WTC11 (cell line): ENCODE results near the gene RPIA. TPM values are rescaled to one million over a fixed set of nuclear protein-coding genes. Genes with fewer than 3 reads are reported as not detected.

ENCODE experiments used
- ATAC-seq: fragments of 200-7000 bp; cut with Tn5 transposase; 2 replicates; pipeline ENCODE4 v1.10.0; 2021; ENCODE audit warnings: mild to moderate bottlenecking, moderate library complexity
- CTCF ChIA-PET: fragments of 300-600 bp; sonication (Branson Sonifier 250); formaldehyde crosslinking; loops from one replicate; lab custom pipeline; 2021; ENCODE audit warnings: antibody characterized with exemption; lab: Charles Lee
- POLR2A ChIA-PET: fragments of 350-600 bp; sonication (Branson Sonifier 250); formaldehyde crosslinking; loops from one replicate; lab custom pipeline; 2021; ENCODE audit warnings: antibody characterized with exemption; lab: Charles Lee
- DNase-seq: peaks from one replicate; pipeline ENCODE4 v3.0.0; 2021; ENCODE audit warnings: low spot score
- H3K27ac Mint-ChIP-seq: 2 replicates; pipeline ENCODE4 v1.8.0; 2021; ENCODE audit warnings: mixed read lengths
- H3K27me3 Mint-ChIP-seq: 2 replicates; pipeline ENCODE4 v1.8.0; 2021; ENCODE audit warnings: low read depth, mild to moderate bottlenecking, moderate library complexity, mixed read lengths
- H3K36me3 Mint-ChIP-seq: 2 replicates; pipeline ENCODE4 v1.8.0; 2021; ENCODE audit warnings: mixed read lengths
- H3K4me1 Mint-ChIP-seq: 2 replicates; pipeline ENCODE4 v1.8.0; 2022; ENCODE audit warnings: mixed read lengths
- H3K4me3 Mint-ChIP-seq: 2 replicates; pipeline ENCODE4 v1.8.0; 2021; ENCODE audit warnings: mild to moderate bottlenecking, moderate library complexity, mixed read lengths
- H3K9me3 Mint-ChIP-seq: 2 replicates; pipeline ENCODE4 v1.8.0; 2021; ENCODE audit warnings: mixed read lengths
- ATF6 ChIP-seq: sonication (generic); formaldehyde crosslinking; IDR thresholded peaks from 2 replicates; pipeline ENCODE4 v1.8.1; 2023; ENCODE audit warnings: mild to moderate bottlenecking, missing genetic modification reagents
- FOXP1 ChIP-seq: sonication (generic); formaldehyde crosslinking; IDR thresholded peaks from 2 replicates; pipeline ENCODE4 v1.8.0; 2022; ENCODE audit warnings: missing genetic modification reagents, mild to moderate bottlenecking, moderate library complexity, borderline replicate concordance
- HMGXB4 ChIP-seq: sonication (generic); formaldehyde crosslinking; IDR thresholded peaks from 2 replicates; pipeline ENCODE4 v1.8.1; 2023; ENCODE audit warnings: mild to moderate bottlenecking, moderate library complexity, missing genetic modification reagents
- JUN ChIP-seq: sonication (generic); formaldehyde crosslinking; IDR thresholded peaks from 2 replicates; pipeline ENCODE4 v1.8.0; 2023; ENCODE audit warnings: mild to moderate bottlenecking, missing genetic modification reagents
- NFYB ChIP-seq: sonication (generic); formaldehyde crosslinking; conservative IDR thresholded peaks from 2 replicates; pipeline ENCODE4 v1.8.0; 2022; ENCODE audit warnings: low read depth, missing genetic modification reagents
- SP1 ChIP-seq: sonication (generic); formaldehyde crosslinking; conservative IDR thresholded peaks from 2 replicates; pipeline ENCODE4 v1.8.1; 2022; ENCODE audit warnings: missing genetic modification reagents
- ZNF138 ChIP-seq: sonication (generic); formaldehyde crosslinking; conservative IDR thresholded peaks from 2 replicates; pipeline ENCODE4 v1.8.1; 2022; ENCODE audit warnings: mild to moderate bottlenecking, moderate library complexity, missing genetic modification reagents
- ZNF219 ChIP-seq: sonication (generic); formaldehyde crosslinking; IDR thresholded peaks from 2 replicates; pipeline ENCODE4 v1.8.0; 2023; ENCODE audit warnings: missing genetic modification reagents, mild to moderate bottlenecking, borderline replicate concordance
- ZNF317 ChIP-seq: sonication (generic); formaldehyde crosslinking; IDR thresholded peaks from 2 replicates; pipeline ENCODE4 v1.8.1; 2023; ENCODE audit warnings: low read depth, mild to moderate bottlenecking, moderate library complexity, missing genetic modification reagents, borderline replicate concordance
- ZNF423 ChIP-seq: fragments of 250-450 bp; sonication (Bioruptor Pico); IDR thresholded peaks from 2 replicates; pipeline ENCODE4 v2.1.2; 2022; ENCODE audit warnings: mild to moderate bottlenecking, moderate library complexity
- total RNA-seq: library from RNA; stranded (reverse); gene quantifications from 3 replicates; pipeline ENCODE4 v1.2.3, GENCODE V29; 2021
- TF ChIP-seq, protein P1 (sequence below): sonication (generic); formaldehyde crosslinking; IDR thresholded peaks from 2 replicates; pipeline ENCODE4 v1.8.1; 2023; ENCODE audit warnings: mild to moderate bottlenecking, missing genetic modification reagents, moderate library complexity
- TF ChIP-seq, protein P2 (sequence below): sonication (generic); formaldehyde crosslinking; IDR thresholded peaks from 2 replicates; pipeline ENCODE4 v1.8.0; 2022; ENCODE audit warnings: mild to moderate bottlenecking, missing genetic modification reagents
- TF ChIP-seq, protein P3 (sequence below): sonication (generic); formaldehyde crosslinking; conservative IDR thresholded peaks from 2 replicates; pipeline ENCODE4 v1.8.1; 2023; ENCODE audit warnings: mild to moderate bottlenecking, low read depth, missing genetic modification reagents, moderate library complexity
- TF ChIP-seq, protein P4 (sequence below): sonication (generic); formaldehyde crosslinking; IDR thresholded peaks from 2 replicates; pipeline ENCODE4 v1.8.0; 2023; ENCODE audit warnings: mild to moderate bottlenecking, missing genetic modification reagents

RPIA gene
- total RNA-seq, 1 experiment from 2014 or later, result 23.4 TPM

DNA sequence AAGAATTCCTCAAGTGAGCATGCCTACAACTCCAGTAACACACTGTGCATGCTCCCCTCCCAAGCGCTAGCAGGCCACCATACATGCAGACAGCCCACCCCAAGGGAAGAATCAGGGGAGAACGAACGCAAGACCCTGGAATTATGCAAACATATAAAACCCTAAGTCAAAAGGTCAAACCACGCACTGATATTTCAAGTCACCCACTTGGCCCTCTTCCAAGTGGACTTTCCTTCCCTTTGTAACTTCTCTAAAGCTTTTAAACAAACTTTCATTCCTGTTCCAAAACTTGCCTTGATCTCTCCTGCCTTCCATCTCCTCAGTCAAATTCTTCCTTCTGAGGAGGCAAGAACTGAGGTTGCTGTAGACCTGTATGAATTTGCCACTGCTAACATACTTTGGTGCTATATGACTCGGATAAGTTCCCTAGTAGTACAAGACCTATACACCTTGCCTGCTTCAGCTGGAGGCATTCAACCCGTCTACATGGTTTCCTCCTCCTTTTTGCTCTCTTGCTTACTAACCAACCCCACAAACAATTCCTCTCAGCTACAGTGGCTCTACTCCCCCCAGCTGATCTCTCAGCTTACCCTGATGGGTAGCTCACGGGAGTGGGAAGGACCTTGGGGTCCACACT lies 11.1 kb upstream of the RPIA start:
- H3K4me3 Mint-ChIP-seq, result no peak overlapping the region
- H3K9me3 Mint-ChIP-seq, result peaks cover 55% of the 10 kb centered on the region
- peaks cover 32% of the 10 kb centered on the region for H3K36me3 Mint-ChIP-seq
- POLR2A ChIA-PET, result no interaction called here
- H3K4me1 Mint-ChIP-seq, result no peaks in the 10 kb centered on the region
- no peak for TF ChIP-seq ATF6 (CRISPR knock-in tag)
- TF ChIP-seq, protein P1, sequence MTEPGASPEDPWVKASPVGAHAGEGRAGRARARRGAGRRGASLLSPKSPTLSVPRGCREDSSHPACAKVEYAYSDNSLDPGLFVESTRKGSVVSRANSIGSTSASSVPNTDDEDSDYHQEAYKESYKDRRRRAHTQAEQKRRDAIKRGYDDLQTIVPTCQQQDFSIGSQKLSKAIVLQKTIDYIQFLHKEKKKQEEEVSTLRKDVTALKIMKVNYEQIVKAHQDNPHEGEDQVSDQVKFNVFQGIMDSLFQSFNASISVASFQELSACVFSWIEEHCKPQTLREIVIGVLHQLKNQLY (CRISPR knock-in tag), result no peak
- TF ChIP-seq JUN (CRISPR knock-in tag), result no peak
- TF ChIP-seq HMGXB4 (CRISPR knock-in tag), result no peak
- TF ChIP-seq ZNF423 (CRISPR knock-in tag), result no peak
- TF ChIP-seq ZNF219 (CRISPR knock-in tag), result no peak
- no peak for TF ChIP-seq ZNF138 (CRISPR knock-in tag)
- TF ChIP-seq, protein P2, sequence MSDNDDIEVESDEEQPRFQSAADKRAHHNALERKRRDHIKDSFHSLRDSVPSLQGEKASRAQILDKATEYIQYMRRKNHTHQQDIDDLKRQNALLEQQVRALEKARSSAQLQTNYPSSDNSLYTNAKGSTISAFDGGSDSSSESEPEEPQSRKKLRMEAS (CRISPR knock-in tag), result no peak
- no peak for TF ChIP-seq FOXP1 (CRISPR knock-in tag)
- TF ChIP-seq, protein P3, sequence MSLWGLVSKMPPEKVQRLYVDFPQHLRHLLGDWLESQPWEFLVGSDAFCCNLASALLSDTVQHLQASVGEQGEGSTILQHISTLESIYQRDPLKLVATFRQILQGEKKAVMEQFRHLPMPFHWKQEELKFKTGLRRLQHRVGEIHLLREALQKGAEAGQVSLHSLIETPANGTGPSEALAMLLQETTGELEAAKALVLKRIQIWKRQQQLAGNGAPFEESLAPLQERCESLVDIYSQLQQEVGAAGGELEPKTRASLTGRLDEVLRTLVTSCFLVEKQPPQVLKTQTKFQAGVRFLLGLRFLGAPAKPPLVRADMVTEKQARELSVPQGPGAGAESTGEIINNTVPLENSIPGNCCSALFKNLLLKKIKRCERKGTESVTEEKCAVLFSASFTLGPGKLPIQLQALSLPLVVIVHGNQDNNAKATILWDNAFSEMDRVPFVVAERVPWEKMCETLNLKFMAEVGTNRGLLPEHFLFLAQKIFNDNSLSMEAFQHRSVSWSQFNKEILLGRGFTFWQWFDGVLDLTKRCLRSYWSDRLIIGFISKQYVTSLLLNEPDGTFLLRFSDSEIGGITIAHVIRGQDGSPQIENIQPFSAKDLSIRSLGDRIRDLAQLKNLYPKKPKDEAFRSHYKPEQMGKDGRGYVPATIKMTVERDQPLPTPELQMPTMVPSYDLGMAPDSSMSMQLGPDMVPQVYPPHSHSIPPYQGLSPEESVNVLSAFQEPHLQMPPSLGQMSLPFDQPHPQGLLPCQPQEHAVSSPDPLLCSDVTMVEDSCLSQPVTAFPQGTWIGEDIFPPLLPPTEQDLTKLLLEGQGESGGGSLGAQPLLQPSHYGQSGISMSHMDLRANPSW (CRISPR knock-in tag), result no peak
- TF ChIP-seq, protein P4, sequence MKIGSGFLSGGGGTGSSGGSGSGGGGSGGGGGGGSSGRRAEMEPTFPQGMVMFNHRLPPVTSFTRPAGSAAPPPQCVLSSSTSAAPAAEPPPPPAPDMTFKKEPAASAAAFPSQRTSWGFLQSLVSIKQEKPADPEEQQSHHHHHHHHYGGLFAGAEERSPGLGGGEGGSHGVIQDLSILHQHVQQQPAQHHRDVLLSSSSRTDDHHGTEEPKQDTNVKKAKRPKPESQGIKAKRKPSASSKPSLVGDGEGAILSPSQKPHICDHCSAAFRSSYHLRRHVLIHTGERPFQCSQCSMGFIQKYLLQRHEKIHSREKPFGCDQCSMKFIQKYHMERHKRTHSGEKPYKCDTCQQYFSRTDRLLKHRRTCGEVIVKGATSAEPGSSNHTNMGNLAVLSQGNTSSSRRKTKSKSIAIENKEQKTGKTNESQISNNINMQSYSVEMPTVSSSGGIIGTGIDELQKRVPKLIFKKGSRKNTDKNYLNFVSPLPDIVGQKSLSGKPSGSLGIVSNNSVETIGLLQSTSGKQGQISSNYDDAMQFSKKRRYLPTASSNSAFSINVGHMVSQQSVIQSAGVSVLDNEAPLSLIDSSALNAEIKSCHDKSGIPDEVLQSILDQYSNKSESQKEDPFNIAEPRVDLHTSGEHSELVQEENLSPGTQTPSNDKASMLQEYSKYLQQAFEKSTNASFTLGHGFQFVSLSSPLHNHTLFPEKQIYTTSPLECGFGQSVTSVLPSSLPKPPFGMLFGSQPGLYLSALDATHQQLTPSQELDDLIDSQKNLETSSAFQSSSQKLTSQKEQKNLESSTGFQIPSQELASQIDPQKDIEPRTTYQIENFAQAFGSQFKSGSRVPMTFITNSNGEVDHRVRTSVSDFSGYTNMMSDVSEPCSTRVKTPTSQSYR, result no peak
- no peak for TF ChIP-seq SP1 (CRISPR knock-in tag)
- H3K27ac Mint-ChIP-seq, result no peak overlapping the region
- peaks cover 36% of the 10 kb centered on the region for H3K27me3 Mint-ChIP-seq
- DNase-seq (no peak), ATAC-seq (no peak)
- CTCF ChIA-PET, result interaction anchor here (0.5 to 1.9 kb wide), 3 partner anchors 9 to 59 kb away, joined by 3 to 5 read pairs (median 4); no protein-coding TSS in a partner anchor

- peaks cover 36% of the 10 kb centered on the region for H3K27me3 Mint-ChIP-seq
- DNase-seq (no peak), ATAC-seq (no peak)
- POLR2A ChIA-PET, result no interaction called here
- H3K27ac Mint-ChIP-seq, result no peak overlapping the region
- no peaks in the 10 kb centered on the region for H3K4me1 Mint-ChIP-seq
- H3K36me3 Mint-ChIP-seq, result peaks cover 37% of the 10 kb centered on the region
- no peak overlapping the region for H3K4me3 Mint-ChIP-seq
- H3K9me3 Mint-ChIP-seq, result peaks cover 60% of the 10 kb centered on the region
- TF ChIP-seq, protein P1 (CRISPR knock-in tag), result no peak
- TF ChIP-seq ZNF317 (no peak), NFYB (CRISPR knock-in tag) (no peak)
- CTCF ChIA-PET, result interaction anchor here (1.1 to 1.9 kb wide), 2 partner anchors 9 to 11 kb away, joined by 3 to 5 read pairs; no protein-coding TSS in a partner anchor
Measured at GRCh38 chr2:88680916-88681315, 10.6 kb upstream of the RPIA start.
